Esophagus muscularis mucosa (tissue), 4 donors: Measurements from ENCODE around the gene THADA. TPM values are rescaled to one million over a fixed set of nuclear protein-coding genes. Genes with fewer than 3 reads are reported as not detected.

Experiments used
- DNase-seq: peaks from one replicate; pipeline ENCODE4 v3.0.0-alpha.2; 2017; ENCODE audit errors: extremely low spot score
- H3K27ac ChIP-seq, 4 donors: fragments of 200-600 bp; sonication (generic); replicated peaks in 1 of 4; 1 replicate in 3 of 4; 2 replicates in 1 of 4; pipeline ENCODE4 v1.5.1; 2016 to 2019; ENCODE audit warnings: mild to moderate bottlenecking in 1 of 4
- H3K27me3 ChIP-seq, 4 donors: fragments of 200-600 bp; sonication (generic); one replicate each; pipeline versions ENCODE4 v1.5.1 to v1.6.0; 2016 to 2019
- H3K36me3 ChIP-seq, 4 donors: fragments of 200-600 bp; sonication (generic); one replicate each; pipeline ENCODE4 v1.5.1; 2016 to 2019
- H3K4me1 ChIP-seq, 4 donors: fragments of 200-600 bp; sonication (generic); one replicate each; pipeline ENCODE4 v1.5.1; 2016 to 2019
- H3K4me3 ChIP-seq, 4 donors: fragments of 200-600 bp; sonication (generic); 1 replicate in 2 of 4; 2 replicates in 2 of 4; pipeline ENCODE4 v1.5.1; 2016 to 2019; ENCODE audit warnings: mild to moderate bottlenecking in 4 of 4, moderate library complexity in 1 of 4
- H3K9me3 ChIP-seq, 4 donors: fragments of 200-600 bp; sonication (generic); 1 replicate in 3 of 4; 2 replicates in 1 of 4; pipeline ENCODE4 v1.5.1; 2016 to 2019
- EP300 ChIP-seq: sonication (generic); formaldehyde crosslinking; IDR thresholded peaks from one replicate; pipeline ENCODE4 v1.6.1; 2017; ENCODE audit warnings: antibody characterized with exemption
- POLR2A ChIP-seq: fragments of 450-650 bp; IDR thresholded peaks from one replicate; pipeline ENCODE4 v1.6.1; 2017; ENCODE audit warnings: antibody characterized with exemption, moderate library complexity, mild to moderate bottlenecking, low read depth
- POLR2AphosphoS5 ChIP-seq, 2 donors: sonication (generic); formaldehyde crosslinking; IDR thresholded peaks; one replicate each; pipeline ENCODE4 v1.6.1; 2017; ENCODE audit warnings: antibody characterized with exemption in 2 of 2
- WGBS: methylation state at CpG from one replicate; pipeline ENCODE4 v1.1.5; 2018; 5-methylcytosine and 5-hydroxymethylcytosine counted together
- intact Hi-C: fragments of 100-400 bp; cut with DNase I; formaldehyde crosslinking; loops from one replicate; pipeline ENCODE4 v1.15.1; 2023
- total RNA-seq, 4 donors: library from RNA; depleted of rRNA; stranded (reverse); fragments of >200 nt; gene quantifications; one replicate each; pipeline versions ENCODE4 v1.1.0 to v1.2.1, GENCODE V29; 2016
- TF ChIP-seq, protein P1 (sequence below), 3 experiments: fragments of 200-600 bp in 2 of 3; fragments of 450-650 bp in 1 of 3; sonication (generic) in 2 of 3; IDR thresholded peaks; one replicate each; pipeline ENCODE4 v1.5.1; 2017 to 2019; ENCODE audit warnings: antibody characterized with exemption in 3 of 3, mild to moderate bottlenecking in 2 of 3, moderate library complexity in 1 of 3

Gene THADA
- total RNA-seq, 4 donors from 2014 or later = 17.2 to 28.7 (median 21.3) TPM

DNA sequence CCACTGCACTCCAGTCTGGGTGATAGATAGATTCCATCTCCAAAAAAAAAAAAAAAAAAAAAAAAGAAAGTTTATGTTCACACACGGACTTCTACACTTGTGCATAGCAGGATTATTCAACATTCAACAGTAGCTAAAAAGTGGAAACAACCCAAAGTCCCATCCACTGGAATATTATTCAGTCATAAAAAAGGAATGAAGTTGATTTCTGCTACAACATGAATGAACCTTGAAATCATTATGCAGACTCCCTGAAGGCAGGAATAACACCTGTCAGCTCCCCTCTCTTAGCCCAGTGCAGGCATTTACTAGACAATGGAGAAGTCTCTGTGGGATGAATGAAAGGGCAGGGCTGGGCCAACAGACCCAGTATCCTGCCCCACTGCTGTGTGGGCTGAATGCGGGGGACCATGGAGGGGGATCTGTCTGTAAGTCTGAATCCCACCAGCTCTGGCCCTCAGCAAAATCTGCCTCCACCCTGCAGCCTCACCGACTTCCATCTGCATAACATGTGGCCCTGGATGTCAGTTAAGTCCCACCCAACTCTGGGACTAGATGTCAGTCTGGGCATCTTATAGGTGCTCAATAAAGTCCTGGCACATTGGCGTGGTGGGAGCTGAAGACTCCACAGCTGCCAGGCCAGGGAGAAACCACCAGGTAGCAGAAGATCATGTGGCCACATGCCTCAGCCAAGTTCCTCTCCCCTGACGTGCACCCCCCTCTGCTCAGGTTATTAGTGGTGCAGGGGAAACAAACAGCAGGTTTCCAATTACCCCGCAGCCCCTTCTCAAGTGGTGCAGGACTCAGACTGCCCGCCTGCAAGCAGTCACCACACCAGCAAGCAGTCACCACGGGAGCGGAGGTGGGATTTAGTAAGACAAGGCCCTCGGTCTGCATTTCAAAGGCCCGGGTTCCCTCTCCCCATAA lies 378.3 kb downstream of the THADA start:
- 45% methylated on average over 8 of the region's 11 CpGs for WGBS
- Histone ChIP-seq H3K9me3 (no peaks in the 10 kb centered on the region), H3K27ac (peak overlapping the region; percentile 97 to 100 (median 98)), H3K36me3 (peaks cover 0 to 6% (median 2%) of the 10 kb centered on the region in 4 donors), H3K27me3 (no peaks in the 10 kb centered on the region), H3K4me3 (peak overlapping the region in 1 of 4 donors; percentile 4), H3K4me1 (peaks cover 51 to 63% (median 59%) of the 10 kb centered on the region in 4 donors)
- intact Hi-C loops = no loop called here
- no peak for TF ChIP-seq POLR2AphosphoS5 (IDR thresholded peaks at IDR 0.05)
- no peak for TF ChIP-seq POLR2A
- DNase-seq = no peak

DNA sequence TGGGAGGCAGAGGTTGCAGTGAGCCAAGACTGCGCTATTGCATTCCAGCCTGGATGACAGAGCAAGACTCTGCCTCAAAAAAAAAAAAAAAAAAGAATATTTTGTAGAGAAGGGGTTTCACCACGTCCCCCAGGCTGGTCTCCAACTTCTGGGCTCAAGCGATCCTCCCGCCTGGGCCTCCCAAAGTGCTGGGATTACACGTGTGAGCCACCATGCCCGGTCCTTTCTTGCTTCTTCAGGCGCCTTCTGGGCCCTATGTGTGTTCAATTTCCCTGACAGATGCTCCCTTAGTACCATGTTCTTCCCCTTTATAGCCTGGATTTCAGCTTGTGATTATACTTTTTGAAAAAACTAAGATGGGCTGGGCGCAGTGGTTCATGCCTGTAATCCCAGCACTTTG lies 379.2 kb downstream of the THADA start:
- Histone ChIP-seq H3K9me3 (no peaks in the 10 kb centered on the region), H3K27ac (peak overlapping the region in 2 of 4 donors; percentile 47 to 97), H3K4me1 (peaks cover 42 to 54% (median 51%) of the 10 kb centered on the region in 4 donors), H3K36me3 (no peaks in the 10 kb centered on the region), H3K27me3 (no peaks in the 10 kb centered on the region), H3K4me3 (no peak overlapping the region)
- 94% methylated on average over 8 of the region's 8 CpGs for WGBS
- no peak for TF ChIP-seq POLR2A
- TF ChIP-seq POLR2AphosphoS5 (IDR thresholded peaks at IDR 0.05) = no peak
- TF ChIP-seq EP300 = no peak
- TF ChIP-seq, protein P1, sequence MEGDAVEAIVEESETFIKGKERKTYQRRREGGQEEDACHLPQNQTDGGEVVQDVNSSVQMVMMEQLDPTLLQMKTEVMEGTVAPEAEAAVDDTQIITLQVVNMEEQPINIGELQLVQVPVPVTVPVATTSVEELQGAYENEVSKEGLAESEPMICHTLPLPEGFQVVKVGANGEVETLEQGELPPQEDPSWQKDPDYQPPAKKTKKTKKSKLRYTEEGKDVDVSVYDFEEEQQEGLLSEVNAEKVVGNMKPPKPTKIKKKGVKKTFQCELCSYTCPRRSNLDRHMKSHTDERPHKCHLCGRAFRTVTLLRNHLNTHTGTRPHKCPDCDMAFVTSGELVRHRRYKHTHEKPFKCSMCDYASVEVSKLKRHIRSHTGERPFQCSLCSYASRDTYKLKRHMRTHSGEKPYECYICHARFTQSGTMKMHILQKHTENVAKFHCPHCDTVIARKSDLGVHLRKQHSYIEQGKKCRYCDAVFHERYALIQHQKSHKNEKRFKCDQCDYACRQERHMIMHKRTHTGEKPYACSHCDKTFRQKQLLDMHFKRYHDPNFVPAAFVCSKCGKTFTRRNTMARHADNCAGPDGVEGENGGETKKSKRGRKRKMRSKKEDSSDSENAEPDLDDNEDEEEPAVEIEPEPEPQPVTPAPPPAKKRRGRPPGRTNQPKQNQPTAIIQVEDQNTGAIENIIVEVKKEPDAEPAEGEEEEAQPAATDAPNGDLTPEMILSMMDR (IDR thresholded peaks at IDR 0.05) = no peak
- no peak for DNase-seq
- intact Hi-C loops = no loop called here

DNA sequence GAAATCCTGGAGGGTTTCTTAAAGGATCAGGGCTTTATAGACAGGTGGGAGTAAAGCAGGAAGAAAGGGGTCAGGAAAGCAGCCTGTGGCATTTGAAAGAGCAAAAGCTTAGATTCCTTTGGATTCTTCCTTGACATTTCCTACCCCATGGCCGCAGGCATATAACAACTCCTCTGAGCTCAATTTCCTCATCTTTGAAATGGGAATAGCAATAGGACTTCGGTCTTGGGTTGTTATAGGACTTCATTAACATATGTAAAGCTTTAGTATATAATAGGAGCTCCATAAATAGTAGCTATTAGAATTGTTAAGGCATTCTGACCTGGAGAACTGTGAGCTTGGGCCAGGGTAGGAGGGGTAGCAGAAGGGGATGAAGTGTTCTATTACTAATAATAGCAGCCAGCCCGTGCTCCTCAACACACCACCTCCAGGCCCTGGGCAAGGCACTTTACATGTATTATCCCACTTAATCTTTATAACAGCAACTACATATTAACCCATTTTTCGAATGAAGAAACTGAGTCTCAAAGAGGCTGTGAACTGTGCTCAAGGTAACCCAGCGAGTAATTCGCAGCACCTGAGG lies 380.1 kb downstream of the THADA start:
- Histone ChIP-seq H3K36me3 (no peaks in the 10 kb centered on the region), H3K9me3 (no peaks in the 10 kb centered on the region), H3K4me1 (peaks cover 37 to 49% (median 47%) of the 10 kb centered on the region in 4 donors), H3K27ac (peak overlapping the region in 1 of 4 donors; percentile 47), H3K4me3 (no peak overlapping the region), H3K27me3 (peaks cover 0 to 3% (median 0%) of the 10 kb centered on the region in 4 donors)
- TF ChIP-seq, protein P1 (IDR thresholded peaks at IDR 0.05) = no peak
- DNase-seq = no peak
- intact Hi-C loops = no loop called here
- 79% methylated on average over 6 of the region's 6 CpGs for WGBS

DNA sequence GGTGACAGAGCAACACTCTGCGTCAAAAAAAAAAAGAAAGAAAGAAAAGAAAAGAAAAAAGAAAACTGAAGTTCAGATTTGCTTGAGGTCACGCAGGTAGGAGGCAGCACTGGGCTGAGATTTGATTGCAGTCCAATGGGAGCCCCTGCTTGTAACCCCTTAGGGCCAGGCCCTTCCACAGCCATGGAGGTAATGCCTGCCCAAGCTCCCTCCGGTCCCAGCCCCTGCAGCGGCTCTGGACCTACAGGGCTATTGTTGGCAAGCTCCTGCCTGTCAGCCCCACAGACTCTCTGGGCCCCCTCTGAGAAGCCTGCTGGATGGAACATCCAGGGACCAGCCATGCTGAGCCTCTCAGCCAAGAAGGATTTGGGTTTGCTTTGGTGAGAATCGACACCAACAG lies 381.6 kb downstream of the THADA start:
- WGBS = 91% methylated on average over 5 of the region's 5 CpGs
- Histone ChIP-seq H3K27me3 (peaks cover 0 to 3% (median 0%) of the 10 kb centered on the region in 4 donors), H3K27ac (no peak overlapping the region), H3K4me1 (peaks cover 33 to 47% (median 38%) of the 10 kb centered on the region in 4 donors), H3K9me3 (no peaks in the 10 kb centered on the region), H3K36me3 (no peaks in the 10 kb centered on the region), H3K4me3 (no peak overlapping the region)
- no peak for TF ChIP-seq POLR2A
- TF ChIP-seq EP300 = no peak
- TF ChIP-seq, protein P1 (IDR thresholded peaks at IDR 0.05) = no peak
- no peak for TF ChIP-seq POLR2AphosphoS5 (IDR thresholded peaks at IDR 0.05)
- intact Hi-C loops = no loop called here
- DNase-seq = no peak

DNA sequence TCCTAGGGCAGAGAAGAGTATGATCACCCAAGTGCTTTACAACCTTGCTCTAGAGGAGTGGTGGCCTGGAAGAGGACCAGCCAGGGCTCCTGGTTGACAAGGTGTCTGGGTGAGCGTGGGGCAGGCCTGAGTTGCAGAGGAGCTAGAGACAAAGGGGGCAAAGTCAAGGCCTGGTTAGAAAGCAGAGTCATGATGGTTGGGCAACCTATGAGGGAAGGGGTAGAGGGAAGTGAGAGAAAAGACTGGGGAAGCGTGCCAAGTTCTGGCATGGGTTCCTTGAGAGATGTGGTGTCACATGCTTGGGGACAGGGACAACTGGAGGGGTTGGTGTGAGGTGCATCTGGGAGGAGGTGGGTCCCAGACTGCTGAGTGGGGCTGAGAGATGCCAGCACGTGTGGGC lies 382.9 kb downstream of the THADA start:
- Histone ChIP-seq H3K9me3 (no peaks in the 10 kb centered on the region), H3K4me3 (no peak overlapping the region), H3K27me3 (peaks cover 0 to 3% (median 0%) of the 10 kb centered on the region in 4 donors), H3K36me3 (no peaks in the 10 kb centered on the region), H3K27ac (peak overlapping the region in 3 of 4 donors; percentile 7 to 42 (median 8)), H3K4me1 (peaks cover 19 to 34% (median 25%) of the 10 kb centered on the region in 4 donors)
- DNase-seq = no peak
- TF ChIP-seq POLR2A (no peak), EP300 (no peak), POLR2AphosphoS5 (IDR thresholded peaks at IDR 0.05) (no peak)
- TF ChIP-seq, protein P1 (IDR thresholded peaks at IDR 0.05) = no peak
- 84% methylated on average over 3 of the region's 3 CpGs for WGBS
- intact Hi-C loops = no loop called here
